Measurements from ENCODE around the gene CCT8. TPM values are rescaled to one million over a fixed set of nuclear protein-coding genes. Genes with fewer than 3 reads are reported as not detected.

CCT8 gene
- total RNA-seq, 2 donors from 2014 or later = 101 to 105 TPM

- no peaks in the 10 kb centered on the region for H3K4me1 ChIP-seq (replicated peaks)
- H3K4me3 ChIP-seq = no peak overlapping the region
- intact Hi-C loops (cut with DNase I) = no loop called here
- peaks cover 5 to 9% of the 10 kb centered on the region in 2 donors for H3K36me3 ChIP-seq
- no peak overlapping the region for H3K27ac ChIP-seq
- WGBS = 28% methylated on average over 1 of the region's 1 CpG
- no peak for DNase-seq (ENCODE audit: low spot score)
- no peak for TF ChIP-seq CTCF (IDR thresholded peaks at IDR 0.05)
- H3K9me3 ChIP-seq = no peaks in the 10 kb centered on the region
- no peaks in the 10 kb centered on the region for H3K27me3 ChIP-seq (replicated peaks; ENCODE audit: insufficient read depth)
Measured at GRCh38 chr21:29056005-29056404, 17.4 kb downstream of the CCT8 start.

GRCh38 chr21:29055080-29055479 is 18.4 kb downstream of the CCT8 start:
- no peak overlapping the region for H3K4me3 ChIP-seq
- intact Hi-C loops (cut with DNase I) = no loop called here
- H3K4me1 ChIP-seq (replicated peaks) = no peaks in the 10 kb centered on the region
- WGBS = 92% methylated on average over 5 of the region's 5 CpGs
- TF ChIP-seq POLR2A (IDR thresholded peaks at IDR 0.05) = no peak
- H3K9me3 ChIP-seq = no peaks in the 10 kb centered on the region
- no peaks in the 10 kb centered on the region for H3K27me3 ChIP-seq (replicated peaks; ENCODE audit: insufficient read depth)
- DNase-seq (ENCODE audit: low spot score) = no peak
- peaks cover 5 to 9% of the 10 kb centered on the region in 2 donors for H3K36me3 ChIP-seq
- no peak overlapping the region for H3K27ac ChIP-seq

- Histone ChIP-seq H3K9me3 (no peaks in the 10 kb centered on the region), H3K4me1 (replicated peaks) (no peaks in the 10 kb centered on the region), H3K4me3 (no peak overlapping the region), H3K36me3 (peaks cover 0 to 5% of the 10 kb centered on the region in 2 donors), H3K27me3 (replicated peaks; ENCODE audit: insufficient read depth) (no peaks in the 10 kb centered on the region), H3K27ac (no peak overlapping the region)
- no peak for TF ChIP-seq CTCF (IDR thresholded peaks at IDR 0.05)
- TF ChIP-seq POLR2A (IDR thresholded peaks at IDR 0.05) = no peak
- TF ChIP-seq POLR2AphosphoS5 (IDR thresholded peaks at IDR 0.05) = no peak
- DNase-seq (ENCODE audit: low spot score) = no peak
- WGBS = 77% methylated on average over 4 of the region's 4 CpGs
- intact Hi-C loops (cut with DNase I) = no loop called here
Measured at GRCh38 chr21:29053656-29054055, 19.8 kb downstream of the CCT8 start.

- Histone ChIP-seq H3K36me3 (peaks cover 0 to 5% of the 10 kb centered on the region in 2 donors), H3K4me1 (replicated peaks) (no peaks in the 10 kb centered on the region), H3K4me3 (no peak overlapping the region), H3K9me3 (no peaks in the 10 kb centered on the region), H3K27me3 (replicated peaks; ENCODE audit: insufficient read depth) (no peaks in the 10 kb centered on the region), H3K27ac (no peak overlapping the region)
- TF ChIP-seq CTCF (IDR thresholded peaks at IDR 0.05) = no peak
- no peak for TF ChIP-seq POLR2AphosphoS5 (IDR thresholded peaks at IDR 0.05)
- TF ChIP-seq POLR2A (IDR thresholded peaks at IDR 0.05) = no peak
- intact Hi-C loops (cut with DNase I) = no loop called here
- 84% methylated on average over 5 of the region's 5 CpGs for WGBS
- DNase-seq (ENCODE audit: low spot score) = no peak
Measured at GRCh38 chr21:29053011-29053553, 20.4 kb downstream of the CCT8 start.

GRCh38 chr21:29052224-29052623 is 21.2 kb downstream of the CCT8 start:
- no peak overlapping the region for H3K27ac ChIP-seq
- intact Hi-C loops (cut with DNase I) = no loop called here

More at GRCh38 chr21:29052224-29052623, 21.2 kb downstream of the CCT8 start:
- H3K4me1 ChIP-seq (replicated peaks) = no peaks in the 10 kb centered on the region
- no peaks in the 10 kb centered on the region for H3K9me3 ChIP-seq
- no peak for DNase-seq (ENCODE audit: low spot score)
- no peak overlapping the region for H3K4me3 ChIP-seq
- H3K27me3 ChIP-seq (replicated peaks; ENCODE audit: insufficient read depth) = no peaks in the 10 kb centered on the region
- 95% methylated on average over 5 of the region's 5 CpGs for WGBS
- peaks cover 0 to 10% of the 10 kb centered on the region in 2 donors for H3K36me3 ChIP-seq
- TF ChIP-seq POLR2AphosphoS5 (IDR thresholded peaks at IDR 0.05) (no peak), CTCF (IDR thresholded peaks at IDR 0.05) (no peak), POLR2A (IDR thresholded peaks at IDR 0.05) (no peak)

Measured in prostate gland (tissue), 2 donors.